Astrocyte (in vitro differentiated cells and primary cell): Measurements from ENCODE around the gene SLC26A9.
"Not testable (repeated sequence)": the region's sequence is repeated elsewhere in the genome, so short reads cannot be mapped to it uniquely, and the experiment has no call there.

Source experiments
- CTCF ChIP-seq: IDR thresholded peaks from 2 replicates; pipeline ENCODE4 v1.5.1; 2011; ENCODE audit warnings: low read depth, mild to moderate bottlenecking, inconsistent platforms, low read length, moderate library complexity; ENCODE audit not compliant: insufficient read depth
- EZH2 ChIP-seq: IDR thresholded peaks from 2 replicates; pipeline ENCODE4 v1.6.1; 2012; ENCODE audit warnings: mild to moderate bottlenecking, low read length, inconsistent platforms; ENCODE audit not compliant: insufficient read depth

DNA sequence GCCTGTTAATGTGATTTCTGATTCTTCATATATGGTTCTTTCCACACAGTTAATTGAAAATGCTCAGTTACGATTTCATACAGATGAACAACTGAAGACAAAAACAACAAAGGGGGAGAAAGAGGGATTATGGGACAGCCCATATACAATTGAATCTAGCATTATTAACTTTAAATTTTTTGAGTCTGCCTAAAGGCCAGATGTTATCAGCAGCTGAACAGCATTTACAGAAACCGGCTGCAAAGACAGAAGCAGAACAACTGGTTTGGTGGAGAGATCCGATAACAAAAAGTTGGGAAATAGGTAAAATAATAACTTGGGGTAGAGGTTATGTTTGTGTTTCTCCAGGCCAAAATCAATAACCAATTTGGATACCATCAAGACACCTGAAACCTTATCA lies 49.1 kb downstream of the SLC26A9 start:
- not testable (repeated sequence) for TF ChIP-seq CTCF, EZH2
